SH-SY5Y (cell line): ENCODE measurements around the gene ETFA.

ENCODE experiments used
- GATA2 ChIP-seq: IDR thresholded peaks from 2 replicates; pipeline ENCODE4 v1.6.1; 2011; ENCODE audit warnings: mild to moderate bottlenecking, low read depth, low read length
- GATA3 ChIP-seq: IDR thresholded peaks from 2 replicates; pipeline ENCODE4 v1.6.1; 2011; ENCODE audit warnings: low read depth, mild to moderate bottlenecking, low read length, moderate library complexity

GRCh38 chr15:76321171-76321570 is 9.9 kb upstream of the ETFA start:
- TF ChIP-seq GATA2 (no peak), GATA3 (no peak)
